Fibroblast of skin of back (primary cell): ENCODE results near the gene B3GNT3.
A peak's percentile ranks its signal among the peaks of the same experiment; 100 is the strongest.
"Not testable (repeated sequence)": the region's sequence is repeated elsewhere in the genome, so short reads cannot be mapped to it uniquely, and the experiment has no call there.

ENCODE experiments used
- DNase-seq: peaks from one replicate; pipeline ENCODE4 v3.0.0-alpha.2; 2013

Gene B3GNT3

DNA sequence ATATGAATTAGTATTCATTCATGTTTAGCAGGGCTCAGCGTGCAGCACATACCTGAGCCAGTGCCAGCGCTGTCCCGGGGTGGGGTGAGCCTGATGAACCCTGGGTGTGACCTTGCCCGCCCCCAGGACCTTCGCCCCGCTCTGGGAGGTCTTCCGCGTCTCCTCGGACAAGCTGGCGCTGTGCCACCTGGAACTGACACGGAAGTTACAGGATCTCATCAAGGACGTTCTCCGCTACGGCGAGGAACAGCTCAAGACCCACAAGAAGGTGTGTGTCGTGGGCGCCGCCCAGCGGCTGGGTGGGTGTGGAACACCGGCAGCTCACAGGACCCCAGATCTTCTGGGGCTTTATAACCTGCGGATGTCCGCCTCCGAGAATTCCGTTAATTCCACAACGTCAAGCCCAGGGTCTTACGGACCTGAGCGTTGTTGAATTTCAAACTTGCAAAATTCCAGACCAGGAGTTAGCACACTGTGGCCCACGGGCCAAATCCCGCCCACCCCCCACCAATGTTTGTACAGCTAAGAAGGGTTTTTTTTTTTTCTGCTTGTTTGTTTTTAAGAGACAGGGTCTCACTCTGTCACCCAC lies 28.3 kb upstream of the B3GNT3 start:
- peak; percentile 73 for DNase-seq

DNA sequence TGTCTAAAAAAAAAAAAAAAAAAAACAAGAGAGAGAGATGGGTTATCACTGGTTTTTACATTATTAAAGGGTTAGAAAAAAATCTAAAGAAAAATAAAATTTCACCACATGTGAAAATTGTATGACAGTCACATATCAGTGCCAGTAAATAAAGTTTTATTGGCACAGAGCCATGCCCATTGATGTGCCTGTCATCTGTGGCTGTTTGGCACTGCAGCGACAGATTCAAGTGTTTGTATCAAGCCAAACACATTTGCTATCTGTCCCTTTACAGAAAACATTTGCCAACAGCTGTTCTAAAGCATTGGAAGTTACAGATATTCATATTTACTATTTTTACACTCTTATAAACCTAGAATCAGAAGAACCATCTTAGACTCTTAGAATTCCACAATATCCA lies 27.4 kb upstream of the B3GNT3 start:
- DNase-seq: no peak

DNA sequence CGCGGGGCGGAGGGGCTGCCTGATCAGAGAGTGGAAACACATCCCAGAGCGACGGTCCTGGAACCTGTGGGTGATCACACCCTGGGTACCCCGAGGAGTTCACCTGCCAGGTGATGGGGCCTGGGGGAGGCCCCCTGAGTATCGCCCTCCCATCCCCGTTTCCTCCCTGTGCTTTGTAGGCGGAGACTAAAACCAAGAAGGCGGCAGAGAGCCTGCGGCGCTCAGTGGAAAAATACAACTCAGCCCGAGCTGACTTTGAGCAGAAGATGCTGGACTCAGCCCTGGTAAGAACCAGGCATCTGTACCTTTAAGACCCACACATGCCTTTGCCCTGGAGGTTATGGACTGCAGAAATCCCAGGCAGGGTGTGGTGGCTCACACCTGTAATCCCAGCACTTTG lies 24.3 kb upstream of the B3GNT3 start:
- DNase-seq: no peak

DNA sequence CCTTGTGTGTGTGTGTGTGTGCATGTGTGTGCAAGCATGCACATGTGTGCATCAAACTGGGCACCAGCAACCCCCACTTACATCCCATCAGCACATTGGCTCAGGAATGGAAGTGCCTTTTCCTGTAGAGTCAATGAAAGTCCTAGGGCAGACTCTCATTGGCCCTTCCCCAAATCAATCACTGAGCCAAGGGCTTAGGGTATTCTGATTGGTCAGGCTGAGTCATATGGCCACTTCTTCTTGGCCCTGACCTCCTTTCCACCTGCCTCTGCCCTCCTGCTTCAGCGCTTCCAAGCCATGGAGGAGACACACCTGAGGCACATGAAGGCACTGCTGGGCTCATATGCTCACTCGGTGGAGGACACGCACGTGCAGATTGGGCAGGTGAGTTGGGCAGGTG lies 22.8 kb upstream of the B3GNT3 start:
- peak; percentile 32 for DNase-seq

DNA sequence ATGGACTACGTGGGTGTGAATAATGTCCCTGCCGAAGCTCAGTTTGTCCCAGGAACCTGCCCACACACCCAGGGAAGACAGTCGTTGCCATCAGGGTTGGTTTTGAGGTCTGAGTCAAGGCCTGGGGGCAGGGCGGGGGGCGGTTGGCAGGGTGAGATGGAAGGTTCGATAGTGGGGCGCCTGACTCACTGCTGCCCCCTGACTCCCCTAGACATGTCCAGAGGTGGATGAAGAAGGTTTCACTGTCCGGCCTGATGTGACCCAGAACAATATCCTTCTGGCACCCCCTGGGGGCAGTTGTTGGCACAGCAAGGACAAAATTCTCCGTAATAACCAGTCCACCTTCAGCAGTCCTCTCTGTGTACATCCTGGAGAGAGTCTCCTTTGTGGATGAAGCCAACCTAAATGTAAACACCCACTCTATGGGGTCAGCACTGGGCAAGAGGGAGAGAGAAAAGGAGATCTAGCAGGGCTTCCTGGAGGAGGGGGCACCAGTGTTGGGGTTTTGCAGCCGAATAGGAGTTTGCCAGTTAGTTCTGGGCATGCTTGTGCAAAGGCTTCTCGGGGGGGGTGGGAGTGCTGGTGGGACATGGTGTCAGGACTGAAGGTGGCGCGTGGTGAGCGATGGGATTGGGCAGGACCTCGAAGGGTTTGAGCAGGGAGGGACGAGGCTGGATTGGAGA lies 19.6 kb upstream of the B3GNT3 start:
- no peak for DNase-seq

DNA sequence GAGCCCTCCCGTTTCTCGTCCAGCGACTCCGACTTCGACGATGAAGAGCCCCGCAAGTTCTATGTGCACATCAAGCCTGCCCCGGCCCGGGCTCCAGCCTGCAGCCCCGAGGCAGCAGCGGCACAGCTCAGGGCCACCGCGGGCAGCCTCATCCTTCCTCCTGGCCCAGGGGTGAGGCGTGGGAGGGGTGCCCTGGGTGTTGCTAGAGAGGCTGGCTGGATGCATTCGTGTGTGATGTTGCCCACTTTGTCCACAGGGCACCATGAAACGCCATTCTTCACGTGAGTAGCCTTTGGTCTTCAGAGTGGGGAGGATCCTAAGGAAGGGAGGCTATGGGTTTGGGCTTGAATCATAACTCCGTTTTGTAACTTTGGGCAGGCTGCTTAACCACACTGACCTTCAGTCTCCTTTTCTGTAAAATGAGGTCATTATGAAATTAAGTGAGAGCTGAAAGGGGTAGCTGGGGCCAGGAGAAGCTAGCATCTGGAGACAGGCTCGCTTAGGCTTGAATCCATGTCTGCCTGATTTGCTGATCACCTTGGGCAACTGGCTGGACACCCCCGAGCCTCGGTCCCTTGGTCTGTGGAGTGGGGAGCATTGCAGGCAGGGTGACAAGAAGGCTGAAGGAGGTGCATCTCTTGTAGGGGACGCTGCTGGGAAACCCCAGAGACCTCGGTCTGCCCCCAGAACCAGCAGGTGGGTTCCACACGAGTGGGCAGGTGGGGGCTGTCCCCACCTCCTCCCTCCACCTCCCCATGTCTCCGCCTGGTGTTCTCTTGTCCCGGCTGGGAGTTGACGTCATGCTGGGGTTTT lies 18.7 kb upstream of the B3GNT3 start:
- no peak for DNase-seq

DNA sequence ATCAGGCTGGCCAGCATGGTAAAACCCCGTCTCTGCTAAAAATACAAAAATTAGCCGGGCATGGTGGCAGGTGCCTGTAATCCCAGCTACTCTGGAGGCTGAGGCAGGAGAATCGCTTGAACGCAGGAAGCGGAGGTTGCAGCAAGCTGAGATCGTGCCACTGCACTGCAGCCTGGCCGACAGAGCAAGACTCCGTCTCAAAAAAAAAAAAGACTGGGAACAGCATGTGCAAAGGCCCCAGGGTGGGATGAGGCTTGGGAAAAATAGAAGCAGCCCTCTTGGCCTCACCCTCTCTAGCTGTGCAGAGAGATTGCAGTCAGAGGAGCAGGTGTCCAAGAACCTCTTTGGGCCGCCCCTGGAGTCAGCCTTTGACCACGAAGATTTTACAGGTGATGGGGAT lies 17.1 kb upstream of the B3GNT3 start:
- not testable (repeated sequence) for DNase-seq

DNA sequence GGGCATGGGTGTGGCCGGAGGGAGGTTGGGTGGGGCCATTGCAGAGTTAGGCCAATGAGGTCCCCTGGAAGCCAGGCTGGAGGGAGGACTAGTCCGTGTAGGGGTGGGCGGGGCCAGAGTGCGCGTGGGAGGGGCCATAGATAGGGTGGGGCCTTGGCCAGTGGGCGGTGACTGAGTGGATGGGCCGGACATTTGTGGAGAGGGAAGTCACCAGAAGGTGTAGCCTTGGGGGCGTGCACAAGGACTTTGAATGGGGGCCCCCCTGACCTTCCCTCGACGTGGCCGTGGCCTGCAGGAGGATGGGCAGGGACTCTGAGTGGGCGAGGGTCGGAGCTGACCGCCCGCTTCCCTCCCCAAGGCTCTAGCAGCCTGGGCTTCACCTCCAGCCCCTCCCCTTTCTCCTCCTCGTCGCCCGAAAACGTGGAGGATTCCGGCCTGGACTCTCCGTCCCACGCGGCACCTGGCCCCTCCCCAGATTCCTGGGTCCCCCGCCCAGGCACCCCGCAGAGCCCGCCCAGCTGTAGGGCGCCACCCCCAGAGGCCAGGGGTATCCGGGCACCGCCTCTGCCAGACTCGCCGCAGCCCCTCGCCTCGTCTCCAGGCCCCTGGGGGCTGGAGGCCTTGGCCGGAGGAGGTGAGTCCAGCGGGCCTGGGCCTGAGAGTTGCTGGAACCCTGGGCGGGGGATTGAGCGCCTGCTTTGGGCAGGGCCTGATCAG lies 16.5 kb upstream of the B3GNT3 start:
- peak; percentile 40 for DNase-seq

DNA sequence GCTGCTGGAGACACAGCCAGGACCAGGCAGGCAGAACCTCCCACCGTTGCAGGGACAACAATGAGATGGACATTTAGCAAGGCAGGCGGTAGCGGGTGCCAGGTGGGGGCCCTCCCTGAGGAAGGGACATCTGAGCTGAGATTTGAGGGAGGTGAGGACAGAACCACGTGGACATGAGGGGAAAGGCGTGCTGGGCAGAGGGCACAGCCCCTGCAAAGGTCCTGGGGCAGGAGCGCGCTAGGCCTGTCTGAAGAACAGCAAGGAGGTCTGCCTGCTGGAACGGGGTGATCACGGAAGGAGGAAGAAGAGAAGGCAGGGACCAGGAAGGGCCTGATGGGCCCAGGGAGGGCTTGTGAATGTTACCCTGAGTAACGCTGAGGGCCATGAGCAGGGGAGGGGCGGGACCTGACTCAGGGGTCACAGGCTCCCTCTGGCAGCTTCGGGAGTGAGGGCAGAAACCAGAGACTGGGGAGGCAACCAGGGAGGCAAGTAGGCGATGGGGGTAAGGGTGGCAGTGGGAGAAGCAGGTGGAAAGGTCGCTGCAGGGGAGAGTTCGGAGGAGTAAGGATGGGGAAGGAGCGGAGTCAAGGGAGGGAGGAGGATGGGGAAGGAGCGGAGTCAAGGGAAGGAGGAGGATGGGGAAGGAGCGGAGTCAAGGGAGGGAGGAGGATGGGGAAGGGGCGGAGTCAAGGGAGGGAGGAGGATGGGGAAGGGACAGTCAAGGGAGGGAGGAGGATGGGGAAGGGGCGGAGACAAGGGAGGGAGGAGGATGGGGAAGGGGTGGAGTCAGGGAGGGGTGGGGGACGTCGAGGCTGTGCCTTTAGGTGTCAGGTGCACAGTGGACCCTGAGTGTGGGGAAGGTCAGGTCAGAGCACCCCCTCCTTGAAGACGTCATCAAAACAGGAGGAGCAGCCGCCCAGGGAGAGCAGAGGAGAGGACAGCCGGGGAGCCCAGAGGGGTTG lies 15.7 kb upstream of the B3GNT3 start:
- DNase-seq: peak; percentile 49

DNA sequence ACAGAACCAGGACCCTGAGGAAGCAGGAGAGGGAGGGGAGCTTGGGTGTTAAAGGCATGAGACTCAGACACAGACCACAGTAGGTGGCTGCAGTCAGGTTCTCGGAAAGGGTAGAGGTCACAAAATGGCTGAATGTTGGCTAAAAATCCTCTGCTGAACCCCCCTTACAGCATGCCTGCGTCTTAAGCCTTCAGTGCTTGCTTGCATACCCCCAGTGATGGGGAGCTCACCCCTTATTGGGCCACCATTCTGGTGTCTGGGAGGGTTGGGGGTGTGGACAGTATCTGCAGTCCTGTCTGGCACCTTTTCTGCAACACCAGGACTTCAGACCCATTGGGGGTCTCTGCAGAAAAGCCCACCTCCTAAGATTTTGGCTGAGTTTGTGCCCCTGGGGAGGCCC lies 14.2 kb upstream of the B3GNT3 start:
- DNase-seq: no peak

DNA sequence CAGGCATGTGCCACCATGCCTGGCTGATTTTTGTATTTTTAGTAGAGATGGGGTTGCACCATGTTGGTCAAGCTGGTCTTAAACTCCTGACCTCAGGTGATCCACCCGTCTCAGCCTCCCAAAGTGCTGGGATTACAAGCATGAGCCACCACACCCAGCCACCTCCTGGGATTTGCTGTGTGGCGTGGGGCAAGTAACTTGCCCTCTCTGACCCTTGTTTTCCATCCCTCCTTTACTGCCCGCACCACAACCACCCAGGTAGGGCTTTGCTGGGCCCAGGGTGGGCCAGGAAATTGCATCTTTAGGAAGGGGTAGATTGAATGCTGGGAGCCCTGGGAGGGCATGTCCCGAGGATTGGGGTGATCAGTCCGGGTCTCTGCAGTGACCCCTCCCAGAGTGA lies 11.2 kb upstream of the B3GNT3 start:
- DNase-seq: not testable (repeated sequence)

DNA sequence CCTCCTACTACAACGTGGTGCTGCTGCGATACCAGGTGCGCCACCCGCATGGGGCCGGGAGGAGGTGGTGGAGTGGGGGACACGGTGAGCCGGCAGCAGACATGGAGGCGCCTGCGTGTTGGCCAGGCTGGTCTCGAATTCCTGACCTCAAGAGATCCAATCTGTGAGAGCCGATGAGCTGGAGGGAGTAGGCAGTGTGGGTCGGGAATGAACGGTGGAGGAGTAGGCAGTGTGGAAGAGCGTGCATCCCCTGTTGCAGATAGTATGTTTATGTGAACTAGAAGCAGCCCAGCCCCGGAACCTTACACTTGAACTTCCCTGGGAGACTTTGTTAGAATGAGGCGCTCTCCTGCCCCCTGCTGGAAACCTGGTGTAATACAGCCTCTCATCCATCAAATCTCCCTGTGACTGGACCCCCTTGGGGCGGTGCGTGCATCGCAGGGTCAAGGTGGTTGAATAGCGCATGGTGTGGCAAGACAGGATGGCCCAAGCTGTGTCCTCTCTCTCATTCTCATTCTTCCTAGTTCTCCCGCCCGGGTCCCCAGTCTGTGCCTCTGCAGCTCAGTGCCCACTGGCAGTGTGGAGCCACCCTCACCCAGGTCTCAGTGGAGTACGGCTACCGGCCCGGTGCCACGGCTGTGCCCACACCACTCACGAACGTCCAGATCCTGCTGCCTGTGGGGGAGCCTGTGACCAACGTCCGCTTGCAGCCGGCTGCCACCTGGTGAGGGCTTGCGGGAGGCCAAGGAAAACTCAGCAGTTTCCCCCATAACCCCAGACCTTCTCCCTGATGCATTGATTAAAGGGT lies 10.5 kb upstream of the B3GNT3 start:
- DNase-seq: peak; percentile 55

DNA sequence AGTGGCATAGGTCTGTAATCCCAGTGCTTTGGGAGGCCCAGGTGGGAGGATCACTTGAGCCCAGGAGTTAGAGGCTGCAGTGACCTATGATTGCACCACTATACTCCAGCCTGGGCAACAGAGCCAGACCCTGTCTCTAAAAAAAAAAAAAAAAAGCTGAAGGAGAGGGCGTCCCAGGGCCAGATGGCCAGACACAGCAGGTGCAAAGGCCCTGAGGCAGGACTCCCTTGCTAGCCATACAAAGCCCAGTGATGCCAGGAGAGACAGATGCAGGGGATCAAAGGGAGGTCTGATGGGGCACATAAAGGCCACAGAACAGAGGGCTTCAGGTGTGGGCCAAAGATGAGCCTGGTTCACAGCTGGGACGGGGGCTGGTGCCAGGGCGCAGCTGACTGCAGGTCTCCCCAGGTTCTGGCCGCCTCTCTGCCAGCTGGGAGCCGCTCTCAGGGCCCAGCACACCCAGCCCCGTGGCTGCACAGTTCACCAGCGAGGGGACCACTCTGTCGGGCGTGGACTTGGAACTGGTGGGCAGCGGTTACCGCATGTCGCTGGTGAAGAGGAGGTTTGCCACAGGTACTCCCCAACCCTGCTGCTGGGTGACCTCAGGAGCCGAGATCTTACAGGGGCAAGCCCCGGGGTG lies 7.5 kb upstream of the B3GNT3 start:
- DNase-seq: no peak

DNA sequence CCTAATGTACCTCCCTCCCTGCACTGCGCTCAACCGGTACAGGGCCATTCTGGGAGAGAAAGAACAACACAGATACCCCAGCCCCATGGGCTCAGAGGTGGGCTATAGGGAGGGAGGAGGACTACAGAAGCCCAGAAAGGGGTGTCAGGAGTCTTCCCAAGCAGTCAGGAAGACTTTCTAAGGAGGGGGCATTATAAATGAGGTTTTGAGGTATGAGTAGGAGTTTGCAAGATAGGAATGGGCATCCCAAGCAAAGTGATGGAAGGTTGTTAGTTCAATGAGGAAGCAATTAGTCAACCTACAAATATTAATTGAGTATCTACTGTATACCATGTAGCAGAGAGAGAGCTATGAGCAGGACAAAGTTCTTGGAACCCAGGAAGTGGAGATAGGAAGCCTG lies 6.3 kb upstream of the B3GNT3 start:
- no peak for DNase-seq

DNA sequence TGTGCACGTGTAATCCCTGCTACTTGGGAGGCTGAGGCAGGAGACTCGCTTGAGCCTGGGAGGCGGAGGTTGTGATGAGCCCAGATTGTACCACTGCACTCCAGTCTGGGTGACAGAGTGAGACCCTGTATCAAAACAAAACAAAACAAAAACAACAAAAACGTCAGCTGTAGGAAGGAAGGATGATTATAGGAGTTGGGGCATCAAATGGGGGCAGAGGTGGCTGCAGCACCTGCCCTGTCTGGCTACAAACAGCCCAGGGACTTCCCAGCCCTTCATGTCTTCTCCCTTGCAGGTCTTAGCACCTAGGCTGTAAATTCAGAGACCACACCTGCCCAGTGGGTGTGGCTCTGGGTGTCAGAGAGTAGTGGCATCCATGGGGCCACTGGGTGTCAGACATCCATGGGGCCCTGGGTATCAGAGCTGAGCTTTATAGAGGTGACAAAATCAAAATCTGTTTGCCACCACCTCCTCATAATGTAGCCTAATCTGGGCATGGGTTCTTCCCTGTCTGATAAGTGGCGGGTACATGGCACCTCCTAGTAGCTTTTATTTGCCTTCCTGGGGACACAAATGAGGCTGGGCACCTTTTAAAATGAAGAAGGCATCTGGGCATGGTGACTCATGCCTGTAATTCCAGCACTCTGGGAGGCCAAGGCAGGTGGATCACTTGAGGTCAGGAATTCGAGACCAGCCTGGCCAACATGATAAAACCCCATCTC lies 4.7 kb upstream of the B3GNT3 start:
- no peak for DNase-seq

DNA sequence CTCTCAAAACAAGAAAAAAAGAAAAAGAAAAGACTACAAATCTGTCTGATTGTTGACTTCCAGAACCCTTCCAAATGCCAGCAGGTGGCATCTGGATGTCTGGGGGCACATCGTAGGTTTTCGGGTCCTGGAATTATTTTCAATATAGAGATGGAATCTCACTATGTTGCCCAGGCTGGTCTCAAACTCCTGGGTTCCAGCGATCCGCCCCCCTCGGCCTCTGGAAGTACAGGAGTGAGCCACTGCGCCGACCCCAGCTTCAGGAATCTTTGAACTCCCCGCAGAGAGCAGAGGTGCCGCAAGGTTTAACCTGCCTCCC lies 567 bp upstream of the B3GNT3 start:
- no peak for DNase-seq

DNA sequence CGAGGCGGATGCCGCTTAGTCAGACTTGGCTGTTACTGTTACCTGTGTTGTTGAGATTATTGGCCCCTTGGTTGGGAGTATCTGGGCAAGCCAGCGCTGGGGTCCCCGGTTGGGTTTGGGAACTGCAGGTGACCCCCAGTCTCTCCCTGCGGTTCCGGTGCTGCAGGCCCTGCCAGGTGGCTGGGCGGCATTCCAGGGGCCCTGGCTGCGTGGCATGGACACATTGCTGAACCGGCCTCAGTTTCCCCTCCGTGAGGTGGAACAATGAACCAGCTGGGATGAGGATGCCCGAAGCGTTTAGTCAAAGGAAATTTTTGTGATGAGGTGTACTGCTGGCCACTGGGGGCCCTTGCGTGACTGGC lies 538 bp downstream of the B3GNT3 start:
- DNase-seq: no peak

DNA sequence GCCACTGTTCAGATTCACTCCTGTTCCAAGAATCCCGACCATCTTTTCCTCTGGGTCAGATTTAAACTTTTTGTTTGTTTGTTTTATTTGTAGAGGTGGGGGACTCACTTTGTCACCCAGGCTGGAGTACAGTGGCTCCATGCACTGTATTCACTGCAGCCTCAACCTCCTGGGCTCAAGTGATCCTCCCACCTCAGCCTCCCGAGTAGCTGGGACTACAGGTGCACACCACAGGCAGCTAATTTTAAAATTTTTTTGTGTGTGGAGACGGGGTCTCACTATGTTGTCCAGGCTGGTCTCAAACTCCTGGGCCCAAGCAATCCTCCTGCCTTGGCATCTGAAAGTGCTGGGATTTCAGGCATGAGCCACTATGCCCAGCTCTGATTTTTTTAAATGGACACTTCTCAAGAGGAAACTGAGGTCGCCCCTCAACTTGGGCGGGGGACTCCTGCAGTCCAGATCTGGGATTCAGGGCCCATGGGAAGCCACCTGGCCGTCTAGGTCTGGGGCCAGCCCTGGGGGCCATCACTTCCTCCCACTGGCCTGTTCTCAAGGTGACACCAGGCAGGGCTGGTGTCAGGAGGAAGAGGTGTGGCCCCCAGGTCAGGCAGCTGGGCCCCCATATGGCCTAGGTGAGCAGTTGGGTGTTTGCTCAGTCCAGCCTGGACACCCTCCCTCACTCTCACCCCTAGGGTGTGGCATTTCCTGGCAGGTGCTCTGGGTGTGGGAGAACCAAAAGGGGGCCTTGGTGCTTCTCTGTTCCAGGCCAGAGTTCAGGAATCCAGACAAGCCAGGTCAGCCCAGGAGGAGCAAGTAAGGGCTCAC lies 1.3 kb downstream of the B3GNT3 start:
- DNase-seq: no peak

DNA sequence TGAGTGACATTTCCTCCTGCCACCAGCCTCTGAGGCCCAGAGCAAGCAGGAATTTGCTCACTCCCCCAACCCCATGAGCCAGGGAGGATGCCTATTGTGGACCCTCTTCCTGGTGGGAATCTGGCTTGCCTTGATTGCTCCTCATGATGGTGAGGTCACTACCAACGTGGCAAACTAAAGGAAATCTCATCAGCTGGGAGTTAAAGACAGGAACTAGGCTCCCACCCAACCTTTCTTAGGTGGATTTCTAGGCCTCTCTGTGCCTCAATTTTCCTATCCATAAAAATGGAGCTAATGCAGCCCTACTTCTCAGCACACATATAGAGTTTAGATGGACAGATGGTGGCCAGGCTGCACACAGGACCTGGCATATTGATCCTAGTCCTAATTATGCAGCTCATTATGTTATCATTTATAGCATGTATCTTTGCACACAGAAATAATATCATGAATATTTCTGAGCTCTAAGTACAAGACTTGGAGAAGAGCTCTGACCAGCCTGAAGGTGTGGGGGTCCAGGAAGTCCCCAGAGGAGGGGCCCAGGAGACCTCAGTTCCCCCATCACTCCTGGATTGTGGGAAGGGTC lies 2.0 kb downstream of the B3GNT3 start:
- DNase-seq: no peak
